HG03064 (cell line): ENCODE data around the gene HTR5A.

Source experiments
- ATAC-seq: cut with Tn5 transposase; IDR thresholded peaks from one replicate; pipeline ENCODE4 v1.9.1; 2021; ENCODE audit warnings: low read depth; ENCODE audit not compliant: unreplicated experiment

HTR5A gene

DNA sequence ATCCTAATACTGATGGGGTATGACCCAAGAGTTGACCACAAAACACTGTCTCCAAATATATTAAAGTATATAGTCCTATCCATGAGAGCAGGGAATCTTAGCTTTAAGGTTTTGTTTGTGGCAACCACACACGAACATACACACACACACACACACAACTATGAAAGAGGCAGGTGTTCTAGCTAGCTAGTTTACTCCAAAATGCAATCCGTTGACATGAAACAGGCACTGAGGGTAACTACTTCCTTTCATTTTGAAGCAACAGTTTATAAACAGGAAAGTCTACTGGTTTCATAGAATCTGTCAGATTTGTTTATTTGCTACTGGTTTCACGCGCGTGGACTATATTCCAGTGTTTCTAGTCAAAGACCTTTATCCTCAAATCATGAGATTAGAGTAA lies 14.8 kb downstream of the HTR5A start:
- no peak for ATAC-seq

DNA sequence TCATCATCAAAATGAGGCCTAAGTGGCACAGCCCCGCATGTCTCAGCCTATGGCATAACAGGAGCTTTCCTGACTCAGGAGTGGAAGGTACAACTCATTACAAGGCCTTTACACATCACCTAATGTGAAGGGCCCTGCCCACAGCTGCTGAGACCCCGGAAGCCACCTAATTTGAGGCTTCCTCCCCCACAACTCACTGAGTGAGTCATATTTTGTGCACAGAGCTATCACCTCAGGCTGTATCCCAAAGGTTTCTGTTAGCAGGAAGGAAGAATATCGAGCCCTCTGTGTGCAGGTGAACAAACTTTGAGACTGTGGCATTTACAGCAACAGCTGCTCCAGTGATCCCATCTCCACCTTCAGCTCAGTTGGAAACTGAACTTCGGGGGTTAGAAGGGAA lies 20.6 kb downstream of the HTR5A start:
- ATAC-seq = no peak

DNA sequence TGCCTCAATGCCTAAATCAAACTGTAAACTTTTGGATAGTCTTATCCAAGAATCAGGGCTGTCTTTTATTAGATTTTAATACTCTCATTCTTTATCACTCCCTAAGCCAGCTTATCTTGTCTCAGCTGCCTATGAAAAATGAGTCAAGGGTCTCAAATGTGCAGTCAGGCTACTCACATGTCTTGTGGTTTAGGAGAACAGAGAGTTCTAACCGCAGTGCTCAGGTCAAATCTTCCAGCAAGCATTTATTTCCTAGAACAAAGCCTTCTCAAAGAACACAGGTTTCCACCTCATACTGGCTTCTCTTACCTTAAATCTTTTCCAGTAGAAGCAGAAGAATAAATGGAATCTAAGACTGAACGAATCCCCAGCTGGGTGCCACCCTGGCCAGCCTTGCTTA lies 23.5 kb downstream of the HTR5A start:
- ATAC-seq = no peak

DNA sequence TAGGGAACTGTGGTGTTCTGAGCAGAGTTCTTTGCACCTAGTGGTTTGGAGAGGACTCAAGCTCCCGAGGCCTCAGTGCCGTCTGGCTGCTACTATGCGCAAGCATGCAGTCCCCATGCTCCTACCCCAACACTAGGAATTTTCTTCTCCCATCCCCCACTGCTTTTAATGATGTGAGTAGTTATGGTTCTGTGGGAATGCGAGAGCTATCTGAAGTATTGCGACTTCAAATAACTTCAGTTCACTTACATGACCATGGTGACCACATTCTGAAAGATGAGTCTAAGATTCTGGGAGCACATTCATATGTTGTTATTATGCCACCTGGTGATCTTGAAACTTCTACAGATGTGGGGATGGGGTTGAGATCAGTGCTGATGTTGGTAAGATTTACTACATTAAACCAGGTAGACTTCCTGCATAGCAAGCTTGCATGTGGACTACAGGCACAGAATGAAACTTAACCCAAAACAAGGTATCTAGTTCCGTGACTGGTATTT lies 24.6 kb downstream of the HTR5A start:
- no peak for ATAC-seq

DNA sequence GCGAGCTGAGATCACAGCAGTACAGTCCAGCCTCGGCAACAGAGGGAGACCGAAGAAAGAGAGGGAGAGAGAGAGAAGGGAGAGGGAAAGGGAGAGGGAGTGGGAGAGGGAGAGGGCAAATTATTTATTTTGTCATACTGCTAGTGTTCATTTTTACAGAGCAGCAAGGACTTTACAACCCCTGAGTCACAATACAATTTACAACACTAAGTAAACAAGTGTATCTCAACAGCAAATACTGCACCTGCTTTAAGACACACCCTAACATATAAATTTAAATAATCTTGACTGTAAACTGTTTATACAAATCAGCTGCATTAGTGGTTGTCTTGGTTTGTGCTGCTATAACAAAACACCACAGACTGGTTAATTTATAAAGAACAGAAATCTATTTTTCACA lies 27.2 kb downstream of the HTR5A start:
- ATAC-seq = no peak

DNA sequence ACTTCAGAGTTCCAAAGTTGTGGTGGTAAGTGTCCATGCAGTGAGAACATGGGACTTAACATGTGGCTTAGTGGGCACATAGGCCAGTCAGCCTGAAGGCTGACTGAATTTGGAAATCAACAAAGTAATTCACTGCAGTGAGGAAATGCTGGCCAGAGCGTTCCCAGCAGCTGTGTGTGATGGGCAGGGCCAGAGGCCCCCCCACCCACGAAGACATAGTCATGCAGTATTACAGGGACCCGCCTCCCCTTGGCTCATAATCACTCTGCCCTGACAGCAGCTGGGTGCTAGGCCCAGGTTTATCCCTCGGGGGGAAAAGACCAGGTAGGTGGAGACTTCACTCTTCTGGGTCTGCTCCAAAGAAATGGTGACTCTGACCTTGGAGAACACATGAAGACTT lies 33.7 kb downstream of the HTR5A start:
- no peak for ATAC-seq

DNA sequence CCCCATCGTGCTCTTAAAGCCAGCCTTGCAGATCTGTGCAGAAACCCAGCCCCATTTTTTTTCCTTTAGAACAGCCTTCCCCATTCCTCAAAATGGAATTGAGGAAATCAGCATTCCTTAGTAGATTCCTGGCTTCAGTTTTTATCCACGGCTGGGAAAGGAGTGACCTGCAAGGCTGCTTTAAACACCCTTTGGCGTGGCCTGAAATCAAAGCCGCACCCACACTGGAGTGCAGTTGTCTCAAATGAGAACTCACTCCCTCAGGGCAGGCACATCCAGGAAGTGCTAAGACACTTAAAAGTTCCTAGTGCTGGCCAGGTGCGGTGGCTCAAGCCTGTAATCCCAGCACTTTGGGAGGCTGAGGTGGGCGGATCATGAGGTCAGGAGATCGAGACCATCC lies 34.8 kb downstream of the HTR5A start:
- no peak for ATAC-seq

DNA sequence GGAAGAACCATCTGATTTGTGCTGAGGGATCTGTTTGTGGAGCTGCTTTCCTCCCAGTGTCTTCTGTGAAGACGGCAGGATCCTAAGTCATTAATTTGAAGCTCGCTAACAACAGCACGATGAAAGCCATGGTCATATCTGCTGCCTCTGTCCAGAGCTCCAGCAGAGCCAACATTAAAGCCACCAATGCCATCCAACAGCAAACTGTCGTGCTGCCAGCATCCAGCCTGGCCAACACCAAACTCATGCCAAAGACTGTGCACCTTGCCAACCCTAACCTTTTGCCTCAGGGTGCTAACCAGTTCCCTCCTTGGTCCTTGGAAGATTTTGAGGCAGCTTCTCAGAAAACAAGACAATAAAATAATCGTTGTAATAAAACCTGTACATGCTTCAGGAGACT lies 36.2 kb downstream of the HTR5A start:
- no peak for ATAC-seq

DNA sequence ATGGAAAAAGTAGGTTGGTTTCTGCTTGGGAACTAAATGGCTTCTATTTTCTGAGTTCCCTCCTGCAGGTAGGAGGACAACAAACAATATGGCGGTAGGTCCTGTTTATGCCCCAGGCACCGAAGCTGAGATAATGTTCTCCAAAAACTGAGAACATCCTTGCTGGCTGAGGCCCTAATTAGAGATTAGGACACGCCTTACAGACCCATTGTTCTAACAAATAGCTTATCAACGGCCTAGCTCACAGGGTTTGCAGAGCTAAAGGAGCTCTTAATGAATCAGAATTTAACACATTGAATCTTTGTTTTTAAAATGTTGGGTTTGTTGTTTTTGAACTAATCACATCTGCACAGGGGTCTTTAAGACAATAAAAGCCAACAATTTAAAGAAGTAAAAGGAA lies 37.0 kb downstream of the HTR5A start:
- no peak for ATAC-seq

DNA sequence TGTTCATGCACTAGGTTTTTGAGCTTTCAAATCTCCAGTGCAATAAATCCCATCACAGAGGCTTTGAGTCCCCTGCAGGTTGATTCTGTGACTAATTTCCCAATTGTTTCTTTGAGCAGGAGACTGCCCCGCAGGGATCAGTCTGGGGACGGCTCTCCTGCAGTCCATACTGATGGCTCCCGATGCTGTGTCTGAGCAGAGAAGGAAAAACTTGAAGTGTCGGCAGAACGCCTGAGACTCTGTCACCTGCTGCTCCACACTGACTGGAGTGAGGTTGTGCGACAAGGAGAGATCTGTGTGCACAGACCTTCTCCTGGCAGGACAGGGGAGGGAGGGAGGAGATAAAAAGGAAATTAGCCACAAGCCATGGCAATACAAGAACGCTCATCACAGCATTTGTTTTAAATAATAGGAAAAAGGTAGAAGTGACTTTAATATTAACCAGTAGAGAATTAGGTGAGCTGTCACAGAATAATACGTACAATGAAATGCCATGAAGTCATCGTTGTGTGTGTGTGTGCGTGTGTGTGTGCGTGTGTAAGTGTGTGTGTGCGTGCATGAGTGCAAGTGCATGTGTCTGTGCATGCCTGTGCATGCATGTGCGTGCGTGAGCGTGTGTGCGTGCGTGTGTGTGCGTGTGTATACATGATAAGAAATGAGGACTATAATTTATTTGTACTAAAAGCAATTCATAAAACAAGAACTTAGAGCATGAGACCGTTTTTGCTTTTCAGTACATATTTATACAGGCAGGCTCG lies 38.2 kb downstream of the HTR5A start:
- no peak for ATAC-seq

DNA sequence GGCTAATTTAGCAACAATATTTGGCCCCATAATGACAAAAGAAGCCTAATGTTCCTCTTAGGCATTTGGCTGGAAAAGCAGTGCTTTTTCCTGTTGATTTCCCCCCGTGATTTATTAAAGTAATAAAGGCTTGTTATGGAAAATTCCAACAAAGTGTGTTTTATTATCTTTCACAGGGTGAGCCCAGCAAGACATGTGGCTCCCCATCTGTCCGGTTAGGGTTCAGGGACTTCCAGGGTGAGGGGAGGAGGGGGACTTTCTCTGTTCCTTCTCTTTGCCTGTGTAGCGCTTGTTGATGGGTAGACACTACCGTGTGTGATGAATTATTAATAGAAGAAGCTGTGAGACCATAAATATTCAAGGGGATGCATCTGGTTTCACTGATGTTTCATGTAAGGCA lies 39.0 kb downstream of the HTR5A start:
- no peak for ATAC-seq

DNA sequence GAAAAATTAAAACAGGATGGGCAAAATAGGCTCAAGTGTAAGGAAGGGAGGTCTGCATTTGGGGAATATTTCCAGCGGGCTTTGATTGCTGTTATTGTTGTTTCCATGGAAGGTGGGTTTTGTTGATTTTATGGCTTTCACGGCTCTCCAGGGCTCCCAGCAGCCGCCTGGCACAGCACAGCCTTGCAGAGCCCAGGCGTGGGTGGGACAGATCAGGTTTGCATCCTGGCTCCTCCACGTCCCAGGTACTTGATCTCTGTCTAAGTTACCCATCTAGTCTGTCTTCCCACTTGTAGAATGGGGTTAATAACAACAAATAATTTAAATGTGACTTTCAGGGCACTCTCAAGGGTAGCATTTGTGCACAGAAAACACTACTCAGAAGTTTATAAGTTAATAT lies 45.2 kb downstream of the HTR5A start:
- ATAC-seq = no peak

DNA sequence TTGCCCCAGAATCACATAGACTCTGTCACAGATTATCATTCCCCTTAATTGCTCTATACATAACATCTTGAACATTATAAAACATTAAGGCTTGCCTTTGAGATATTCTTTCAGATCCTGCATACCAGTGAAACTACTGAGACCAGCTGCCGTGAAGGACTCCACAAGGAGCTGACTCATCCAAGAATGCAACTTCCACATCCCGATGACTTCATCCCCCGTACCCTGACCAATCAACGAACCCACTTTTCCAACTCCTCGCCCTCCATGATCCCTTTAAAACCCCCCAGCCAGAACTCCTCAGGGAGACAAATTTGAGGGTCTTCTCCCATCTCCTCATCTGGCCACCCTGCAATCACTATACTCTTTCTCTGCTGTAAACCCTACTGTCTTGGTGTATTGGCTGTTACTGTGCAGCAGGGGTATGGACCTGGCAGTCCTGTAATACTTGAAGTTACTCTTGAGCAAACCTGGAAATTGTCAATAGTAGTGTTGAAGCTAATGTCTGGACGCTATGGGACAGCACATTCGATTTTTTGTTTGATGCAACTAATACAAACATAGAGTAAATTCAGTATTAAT lies 49.8 kb downstream of the HTR5A start:
- no peak for ATAC-seq

DNA sequence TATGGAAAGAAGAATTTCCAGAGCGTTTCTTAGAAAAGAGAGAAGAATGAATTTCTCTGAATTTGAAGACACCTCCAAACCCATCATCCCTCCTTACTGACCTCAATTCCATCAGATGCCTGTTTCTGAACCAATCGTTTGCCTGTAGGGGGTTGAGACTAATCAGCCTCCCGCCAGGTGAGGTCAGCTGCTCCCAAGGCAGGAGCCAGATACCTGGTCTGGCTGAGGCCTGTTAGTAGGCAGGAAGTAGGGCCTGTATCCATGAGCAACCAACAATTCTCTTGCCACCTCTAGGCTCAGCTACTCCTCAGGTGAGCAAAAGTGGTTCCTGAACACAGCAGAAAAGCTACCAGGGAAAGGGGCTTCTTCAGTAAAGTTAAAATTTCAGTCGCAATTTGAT lies 50.3 kb downstream of the HTR5A start:
- no peak for ATAC-seq

DNA sequence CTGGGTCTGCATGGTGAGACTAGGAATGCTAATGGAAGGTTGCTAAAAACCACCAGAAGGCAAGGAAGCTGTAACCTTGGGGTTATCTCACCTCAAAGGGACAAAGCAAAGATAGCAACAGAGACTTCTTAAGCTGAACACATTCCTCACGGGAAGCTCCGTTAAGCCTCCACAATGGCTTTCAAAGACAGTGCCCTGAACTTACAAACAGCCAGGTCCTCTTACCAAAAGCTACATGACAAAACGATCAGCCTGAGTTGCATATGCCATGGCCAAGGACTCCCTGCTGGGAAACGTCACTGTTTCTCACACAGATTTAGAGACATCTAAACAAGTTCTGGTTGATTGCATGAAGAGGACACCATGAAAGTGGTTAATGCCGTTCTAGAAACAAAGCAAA lies 52.7 kb downstream of the HTR5A start:
- ATAC-seq = no peak

DNA sequence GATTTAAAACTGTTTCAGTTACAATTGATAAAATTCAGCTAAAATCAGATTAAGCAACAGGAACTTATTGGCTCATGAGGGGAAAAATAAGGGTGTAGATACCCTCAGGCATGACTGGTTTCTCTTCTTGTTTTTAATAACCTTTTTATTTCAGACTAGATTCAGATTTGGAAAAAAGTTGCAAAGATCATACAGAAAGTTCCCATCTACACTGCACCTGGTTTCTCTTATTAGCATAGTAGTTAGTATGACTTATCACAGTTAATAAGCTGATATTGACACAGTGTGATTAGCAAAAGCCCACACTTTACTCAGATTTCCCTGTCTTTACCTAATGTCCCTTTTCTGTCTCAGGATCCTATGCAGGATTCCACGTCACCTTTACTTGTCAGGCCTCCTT lies 53.3 kb downstream of the HTR5A start:
- no peak for ATAC-seq

DNA sequence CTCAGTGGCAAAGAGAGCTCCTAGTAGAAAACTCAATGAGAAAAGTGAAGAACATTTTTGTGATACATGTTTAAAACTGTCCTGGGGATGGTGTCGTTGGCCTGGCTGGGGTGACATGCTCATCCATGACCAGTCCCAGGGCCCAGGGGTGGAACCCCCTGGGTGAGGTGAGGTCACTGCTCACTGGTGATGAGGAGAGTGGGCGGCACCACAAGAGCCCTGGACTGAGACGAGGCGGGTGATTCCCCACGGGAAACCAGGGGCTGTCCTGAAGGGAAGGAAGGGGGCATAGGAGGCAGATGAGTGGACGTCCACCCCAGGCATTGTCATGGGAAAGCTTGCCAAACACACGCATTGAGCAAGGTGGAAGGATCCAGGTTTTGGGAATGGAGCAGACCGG lies 54.6 kb downstream of the HTR5A start:
- ATAC-seq = no peak

DNA sequence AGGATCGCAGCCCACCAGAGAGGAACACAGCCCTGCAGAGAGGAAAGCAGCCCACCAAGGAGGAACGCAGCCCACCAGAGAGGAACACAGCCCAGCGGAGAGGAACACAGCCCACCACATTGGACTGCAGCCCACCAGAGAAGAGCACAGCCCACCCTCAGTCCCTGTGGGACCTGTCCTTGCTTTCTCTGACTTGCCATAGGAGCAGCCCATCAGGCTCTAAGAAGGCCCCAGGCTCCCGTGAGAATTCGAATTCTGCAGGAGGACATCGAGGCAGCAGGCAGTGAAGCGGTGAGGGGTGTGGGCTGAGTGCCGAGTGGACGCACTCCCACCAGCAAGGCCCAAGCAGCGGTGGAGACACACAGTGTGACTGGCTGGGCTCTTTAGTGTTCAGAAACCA lies 59.1 kb downstream of the HTR5A start:
- ATAC-seq = no peak

DNA sequence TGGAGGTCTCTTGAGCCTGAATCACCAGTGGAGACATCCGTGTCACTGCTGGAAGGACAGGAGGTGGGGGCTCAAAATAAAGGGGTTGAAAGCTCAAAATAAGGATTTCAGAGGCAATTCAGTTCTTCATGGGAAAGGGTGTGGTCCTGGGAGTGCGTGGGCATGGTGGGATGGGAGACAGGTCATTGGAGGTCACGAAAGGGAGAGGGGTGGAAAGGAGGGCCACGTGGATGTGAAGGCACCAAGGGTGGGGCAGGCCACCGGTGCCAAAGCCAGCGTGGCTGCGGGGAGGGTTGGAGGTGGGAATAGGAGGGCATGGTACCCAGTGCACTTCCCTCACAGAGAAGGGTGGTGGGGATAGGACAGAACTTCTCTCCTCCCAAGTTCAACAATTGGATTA lies 59.7 kb downstream of the HTR5A start:
- no peak for ATAC-seq

DNA sequence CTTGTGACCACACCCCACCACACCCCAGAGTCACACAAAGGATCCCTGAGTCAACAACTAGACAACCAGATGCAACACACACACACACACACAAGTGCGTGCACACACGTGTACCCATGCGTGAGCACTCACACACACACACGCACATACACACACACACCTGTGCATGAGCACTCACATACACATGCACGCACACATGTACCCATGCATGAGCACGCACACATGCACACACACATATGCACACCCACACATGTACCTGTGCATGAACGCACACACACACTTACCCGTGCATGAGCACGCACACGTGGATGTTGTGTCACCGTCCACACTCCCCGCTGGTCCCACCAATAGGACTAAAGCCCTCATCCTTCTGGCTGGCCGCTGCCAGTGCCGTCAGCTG lies 60.4 kb downstream of the HTR5A start:
- ATAC-seq = no peak

DNA sequence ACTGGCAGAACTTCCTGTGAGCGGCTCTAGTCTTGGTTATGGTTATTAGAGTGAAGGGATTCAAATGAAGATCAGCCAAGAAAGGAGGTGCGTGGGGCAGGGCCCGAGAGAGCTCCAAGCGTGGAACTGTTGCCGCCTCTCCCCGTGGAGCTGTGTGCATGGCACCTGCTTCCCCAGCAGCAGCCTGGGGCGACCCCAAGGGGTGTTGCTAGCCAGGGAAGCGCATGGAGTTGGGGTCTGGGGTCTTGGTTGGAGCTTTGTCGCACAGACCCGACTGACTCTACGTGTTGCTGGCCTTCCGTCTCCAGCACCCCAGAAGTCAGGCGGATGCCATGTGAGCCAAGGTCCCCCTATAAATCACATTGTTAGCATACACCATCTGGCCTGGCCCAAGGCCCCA lies 61.0 kb downstream of the HTR5A start:
- ATAC-seq = no peak

DNA sequence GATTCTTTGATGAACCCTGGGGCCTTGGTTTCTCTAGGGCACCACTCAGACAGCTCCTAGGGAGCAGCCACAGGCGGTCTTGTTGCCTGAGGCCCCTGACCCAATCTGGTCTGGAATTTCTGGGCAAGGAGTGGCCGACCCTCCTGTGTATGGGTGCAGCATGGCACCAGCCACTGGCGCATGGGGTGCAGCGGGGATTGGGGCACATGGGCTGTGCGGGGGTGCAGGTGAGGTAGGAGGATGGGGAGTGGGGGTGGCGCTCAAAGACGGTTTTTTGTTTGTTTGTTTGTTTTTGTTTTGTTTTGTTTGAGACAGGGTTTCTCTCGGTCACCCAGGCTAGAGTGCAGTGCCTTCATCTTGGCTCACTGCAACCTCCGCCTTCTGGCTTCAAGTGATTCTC lies 62.3 kb downstream of the HTR5A start:
- no peak for ATAC-seq
